DOHH2 (cell line): ENCODE results near the gene KRTAP10-6.

Source experiments
- EZH2phosphoT487 ChIP-seq: fragments of 200-600 bp; sonication (generic); IDR thresholded peaks from 2 replicates; pipeline ENCODE4 v1.6.1; 2017; ENCODE audit warnings: borderline replicate concordance, mild to moderate bottlenecking, antibody characterized with exemption, low read length, moderate library complexity, mixed read lengths
- TF ChIP-seq, protein P1 (sequence below): fragments of 200-600 bp; sonication (generic); IDR thresholded peaks from one replicate; pipeline ENCODE4 v1.5.1; 2014; ENCODE audit warnings: antibody characterized with exemption, mild to moderate bottlenecking, low read depth, low read length; ENCODE audit not compliant: poor library complexity, severe bottlenecking

DNA sequence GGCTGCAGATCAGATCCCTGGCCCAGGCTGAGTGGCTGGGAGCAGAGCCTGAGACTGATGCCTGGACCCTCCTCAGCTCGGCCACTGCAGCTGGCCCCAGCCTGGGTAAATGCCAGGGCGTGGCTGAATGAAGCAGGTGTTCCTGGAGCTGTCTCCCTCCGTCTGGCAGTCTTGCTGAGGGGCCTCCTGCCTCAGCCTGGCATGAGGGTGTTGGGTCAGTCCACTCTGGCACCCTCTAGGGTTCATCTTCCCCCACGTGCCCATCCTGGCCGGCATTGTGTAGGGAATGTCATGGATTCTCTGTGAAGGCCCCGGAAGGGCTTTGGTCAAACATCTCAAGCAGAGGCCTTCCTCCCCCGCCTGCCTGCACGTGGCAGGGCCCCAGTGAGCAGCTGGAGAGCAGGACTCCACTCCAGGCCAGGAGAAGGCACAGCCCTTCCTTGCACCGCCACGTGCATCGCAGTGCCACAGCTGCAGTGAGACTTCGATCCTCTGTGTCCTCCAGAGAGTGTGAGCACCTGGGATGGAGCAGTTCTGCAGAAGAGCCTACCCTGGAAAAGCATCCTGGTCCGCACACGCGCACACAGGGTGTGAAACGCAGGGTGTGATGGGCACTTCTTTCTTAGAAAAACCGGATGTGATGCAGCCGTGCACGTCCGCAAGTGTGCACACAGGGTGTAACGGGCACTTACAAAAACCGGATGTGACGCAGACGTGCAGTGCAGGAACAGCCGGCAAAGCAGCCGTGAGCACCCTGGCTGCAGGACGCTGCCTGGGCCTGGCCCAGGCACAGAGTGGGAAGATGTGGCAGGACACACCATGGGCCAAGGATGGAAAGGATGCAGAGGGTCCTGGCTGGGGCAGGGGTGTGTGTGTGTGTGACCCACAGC lies 23.4 kb downstream of the KRTAP10-6 start:
- TF ChIP-seq, protein P1, sequence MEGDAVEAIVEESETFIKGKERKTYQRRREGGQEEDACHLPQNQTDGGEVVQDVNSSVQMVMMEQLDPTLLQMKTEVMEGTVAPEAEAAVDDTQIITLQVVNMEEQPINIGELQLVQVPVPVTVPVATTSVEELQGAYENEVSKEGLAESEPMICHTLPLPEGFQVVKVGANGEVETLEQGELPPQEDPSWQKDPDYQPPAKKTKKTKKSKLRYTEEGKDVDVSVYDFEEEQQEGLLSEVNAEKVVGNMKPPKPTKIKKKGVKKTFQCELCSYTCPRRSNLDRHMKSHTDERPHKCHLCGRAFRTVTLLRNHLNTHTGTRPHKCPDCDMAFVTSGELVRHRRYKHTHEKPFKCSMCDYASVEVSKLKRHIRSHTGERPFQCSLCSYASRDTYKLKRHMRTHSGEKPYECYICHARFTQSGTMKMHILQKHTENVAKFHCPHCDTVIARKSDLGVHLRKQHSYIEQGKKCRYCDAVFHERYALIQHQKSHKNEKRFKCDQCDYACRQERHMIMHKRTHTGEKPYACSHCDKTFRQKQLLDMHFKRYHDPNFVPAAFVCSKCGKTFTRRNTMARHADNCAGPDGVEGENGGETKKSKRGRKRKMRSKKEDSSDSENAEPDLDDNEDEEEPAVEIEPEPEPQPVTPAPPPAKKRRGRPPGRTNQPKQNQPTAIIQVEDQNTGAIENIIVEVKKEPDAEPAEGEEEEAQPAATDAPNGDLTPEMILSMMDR: no peak
- no peak for TF ChIP-seq EZH2phosphoT487
